ENCODE measurements around the gene DLG5. TPM values are rescaled to one million over a fixed set of nuclear protein-coding genes. Genes with fewer than 3 reads are reported as not detected.

Gene DLG5
- total and polyA plus RNA-seq, 9 of the 15 experiments (the other 6 are each of a cell fraction or from before 2014, with no cell fraction given): 1.4 to 26.8 (median 11.2) TPM

- TF ChIP-seq, protein P1, sequence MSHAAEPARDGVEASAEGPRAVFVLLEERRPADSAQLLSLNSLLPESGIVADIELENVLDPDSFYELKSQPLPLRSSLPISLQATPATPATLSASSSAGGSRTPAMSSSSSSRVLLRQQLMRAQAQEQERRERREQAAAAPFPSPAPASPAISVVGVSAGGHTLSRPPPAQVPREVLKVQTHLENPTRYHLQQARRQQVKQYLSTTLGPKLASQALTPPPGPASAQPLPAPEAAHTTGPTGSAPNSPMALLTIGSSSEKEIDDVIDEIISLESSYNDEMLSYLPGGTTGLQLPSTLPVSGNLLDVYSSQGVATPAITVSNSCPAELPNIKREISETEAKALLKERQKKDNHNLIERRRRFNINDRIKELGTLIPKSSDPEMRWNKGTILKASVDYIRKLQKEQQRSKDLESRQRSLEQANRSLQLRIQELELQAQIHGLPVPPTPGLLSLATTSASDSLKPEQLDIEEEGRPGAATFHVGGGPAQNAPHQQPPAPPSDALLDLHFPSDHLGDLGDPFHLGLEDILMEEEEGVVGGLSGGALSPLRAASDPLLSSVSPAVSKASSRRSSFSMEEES (CRISPR knock-in tag; IDR thresholded peaks at IDR 0.05): peak; percentile 10; the same call in 1 of the 2 replicates
- no peak for TF ChIP-seq TSC22D4 (tag; IDR thresholded peaks at IDR 0.05)
- no peak for TF ChIP-seq ZBTB43 (CRISPR knock-in tag; IDR thresholded peaks at IDR 0.05)
- no peak for TF ChIP-seq ADNP (tag; IDR thresholded peaks at IDR 0.05)
- TF ChIP-seq TAF1 (IDR thresholded peaks at IDR 0.05; ENCODE audit: control insufficient read depth, extremely low read depth, insufficient read depth, low read length, severe bottlenecking): peak; percentile 72
- TF ChIP-seq, protein P2, sequence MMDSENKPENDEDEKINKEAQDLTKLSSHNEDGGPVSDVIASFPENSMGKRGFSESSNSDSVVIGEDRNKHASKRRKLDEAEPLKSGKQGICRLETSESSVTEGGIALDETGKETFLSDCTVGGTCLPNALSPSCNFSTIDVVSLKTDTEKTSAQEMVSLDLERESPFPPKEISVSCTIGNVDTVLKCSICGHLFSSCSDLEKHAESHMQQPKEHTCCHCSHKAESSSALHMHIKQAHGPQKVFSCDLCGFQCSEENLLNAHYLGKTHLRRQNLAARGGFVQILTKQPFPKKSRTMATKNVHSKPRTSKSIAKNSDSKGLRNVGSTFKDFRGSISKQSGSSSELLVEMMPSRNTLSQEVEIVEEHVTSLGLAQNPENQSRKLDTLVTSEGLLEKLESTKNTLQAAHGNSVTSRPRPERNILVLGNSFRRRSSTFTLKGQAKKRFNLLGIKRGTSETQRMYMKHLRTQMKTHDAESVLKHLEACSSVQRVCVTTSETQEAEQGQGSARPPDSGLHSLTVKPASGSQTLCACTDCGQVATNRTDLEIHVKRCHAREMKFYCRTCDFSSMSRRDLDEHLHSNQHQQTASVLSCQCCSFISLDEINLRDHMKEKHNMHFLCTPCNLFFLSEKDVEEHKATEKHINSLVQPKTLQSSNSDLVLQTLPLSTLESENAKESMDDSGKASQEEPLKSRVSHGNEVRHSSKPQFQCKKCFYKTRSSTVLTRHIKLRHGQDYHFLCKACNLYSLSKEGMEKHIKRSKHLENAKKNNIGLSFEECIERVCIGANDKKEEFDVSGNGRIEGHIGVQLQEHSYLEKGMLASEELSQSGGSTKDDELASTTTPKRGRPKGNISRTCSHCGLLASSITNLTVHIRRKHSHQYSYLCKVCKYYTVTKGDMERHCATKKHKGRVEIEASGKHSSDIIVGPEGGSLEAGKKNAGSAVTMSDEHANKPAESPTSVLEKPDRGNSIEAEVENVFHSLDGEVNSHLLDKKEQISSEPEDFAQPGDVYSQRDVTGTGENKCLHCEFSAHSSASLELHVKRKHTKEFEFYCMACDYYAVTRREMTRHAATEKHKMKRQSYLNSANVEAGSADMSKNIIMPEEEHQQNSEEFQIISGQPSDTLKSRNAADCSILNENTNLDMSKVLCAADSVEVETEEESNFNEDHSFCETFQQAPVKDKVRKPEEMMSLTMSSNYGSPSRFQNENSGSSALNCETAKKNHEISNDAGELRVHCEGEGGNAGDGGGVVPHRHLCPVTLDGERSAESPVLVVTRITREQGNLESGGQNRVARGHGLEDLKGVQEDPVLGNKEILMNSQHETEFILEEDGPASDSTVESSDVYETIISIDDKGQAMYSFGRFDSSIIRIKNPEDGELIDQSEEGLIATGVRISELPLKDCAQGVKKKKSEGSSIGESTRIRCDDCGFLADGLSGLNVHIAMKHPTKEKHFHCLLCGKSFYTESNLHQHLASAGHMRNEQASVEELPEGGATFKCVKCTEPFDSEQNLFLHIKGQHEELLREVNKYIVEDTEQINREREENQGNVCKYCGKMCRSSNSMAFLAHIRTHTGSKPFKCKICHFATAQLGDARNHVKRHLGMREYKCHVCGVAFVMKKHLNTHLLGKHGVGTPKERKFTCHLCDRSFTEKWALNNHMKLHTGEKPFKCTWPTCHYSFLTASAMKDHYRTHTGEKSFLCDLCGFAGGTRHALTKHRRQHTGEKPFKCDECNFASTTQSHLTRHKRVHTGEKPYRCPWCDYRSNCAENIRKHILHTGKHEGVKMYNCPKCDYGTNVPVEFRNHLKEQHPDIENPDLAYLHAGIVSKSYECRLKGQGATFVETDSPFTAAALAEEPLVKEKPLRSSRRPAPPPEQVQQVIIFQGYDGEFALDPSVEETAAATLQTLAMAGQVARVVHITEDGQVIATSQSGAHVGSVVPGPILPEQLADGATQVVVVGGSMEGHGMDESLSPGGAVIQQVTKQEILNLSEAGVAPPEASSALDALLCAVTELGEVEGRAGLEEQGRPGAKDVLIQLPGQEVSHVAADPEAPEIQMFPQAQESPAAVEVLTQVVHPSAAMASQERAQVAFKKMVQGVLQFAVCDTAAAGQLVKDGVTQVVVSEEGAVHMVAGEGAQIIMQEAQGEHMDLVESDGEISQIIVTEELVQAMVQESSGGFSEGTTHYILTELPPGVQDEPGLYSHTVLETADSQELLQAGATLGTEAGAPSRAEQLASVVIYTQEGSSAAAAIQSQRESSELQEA (IDR thresholded peaks at IDR 0.05; ENCODE audit: low read depth): no peak
- TF ChIP-seq TBP (optimal IDR thresholded peaks at IDR 0.05; ENCODE audit: low read depth, low read length): peak; percentile 58
- TF ChIP-seq HLTF (IDR thresholded peaks at IDR 0.05): peak; percentile 87; the same call in 1 of the 2 replicates
- TF ChIP-seq POLR2AphosphoS2 (IDR thresholded peaks at IDR 0.05; ENCODE audit: low read length): no peak
- TF ChIP-seq MCM2 (IDR thresholded peaks at IDR 0.05; ENCODE audit: low read depth): no peak
- TF ChIP-seq, protein P3, sequence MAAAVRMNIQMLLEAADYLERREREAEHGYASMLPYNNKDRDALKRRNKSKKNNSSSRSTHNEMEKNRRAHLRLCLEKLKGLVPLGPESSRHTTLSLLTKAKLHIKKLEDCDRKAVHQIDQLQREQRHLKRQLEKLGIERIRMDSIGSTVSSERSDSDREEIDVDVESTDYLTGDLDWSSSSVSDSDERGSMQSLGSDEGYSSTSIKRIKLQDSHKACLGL (CRISPR knock-in tag; IDR thresholded peaks at IDR 0.05; ENCODE audit: borderline replicate concordance, poor library complexity, severe bottlenecking): no peak
- no peak for TF ChIP-seq BCL6 (CRISPR knock-in tag; IDR thresholded peaks at IDR 0.05)
- no peak for TF ChIP-seq BRCA1 (IDR thresholded peaks at IDR 0.05)
- no peak for TF ChIP-seq BRCA1 (CRISPR knock-in tag; IDR thresholded peaks at IDR 0.05)
- TF ChIP-seq BDP1 (IDR thresholded peaks at IDR 0.05; ENCODE audit: insufficient read depth, insufficient read length): no peak
- peak; percentile 73 for TF ChIP-seq POLR2AphosphoS5 (IDR thresholded peaks at IDR 0.05; ENCODE audit: control insufficient read depth, insufficient read depth, low read depth, low read length)
Observed at GRCh38 chr10:77970869-77971803, 44.6 kb upstream of the DLG5 start (continued).
